Smooth muscle cell of the brain vasculature (primary cell): Measurements from ENCODE around the gene EPB41L3.

Experiments used
- DNase-seq: peaks from one replicate; pipeline ENCODE4 v3.0.0-alpha.2; 2012; ENCODE audit warnings: low read depth, low spot score

EPB41L3 gene

GRCh38 chr18:5451871-5452270 lies 91.9 kb downstream of the EPB41L3 start:
- no peak for DNase-seq

GRCh38 chr18:5451150-5451549 lies 92.6 kb downstream of the EPB41L3 start:
- no peak for DNase-seq

GRCh38 chr18:5449858-5450509 lies 93.8 kb downstream of the EPB41L3 start:
- no peak for DNase-seq

- DNase-seq = no peak
These were observed 96.4 kb downstream of the EPB41L3 start for GRCh38 chr18:5447442-5447841.

- DNase-seq = no peak
These were observed 99.0 kb downstream of the EPB41L3 start for GRCh38 chr18:5444847-5445246.

GRCh38 chr18:5444269-5444668 lies 99.5 kb downstream of the EPB41L3 start:
- no peak for DNase-seq

GRCh38 chr18:5439986-5440696 lies 103.7 kb downstream of the EPB41L3 start:
- DNase-seq = no peak

GRCh38 chr18:5434425-5434824 lies 109.4 kb downstream of the EPB41L3 start:
- no peak for DNase-seq

- no peak for DNase-seq
These were observed 111.8 kb downstream of the EPB41L3 start for GRCh38 chr18:5431836-5432575.

GRCh38 chr18:5430131-5430530 lies 113.7 kb downstream of the EPB41L3 start:
- DNase-seq = no peak

GRCh38 chr18:5429681-5430080 lies 114.1 kb downstream of the EPB41L3 start:
- no peak for DNase-seq

- no peak for DNase-seq
These were observed 118.1 kb downstream of the EPB41L3 start for GRCh38 chr18:5425721-5426120.

- peak; percentile 40 for DNase-seq
These were observed 118.7 kb downstream of the EPB41L3 start for GRCh38 chr18:5424903-5425664.

- DNase-seq = no peak
These were observed 121.2 kb downstream of the EPB41L3 start for GRCh38 chr18:5422626-5423025.

- DNase-seq = no peak
These were observed 121.8 kb downstream of the EPB41L3 start for GRCh38 chr18:5421981-5422380.

GRCh38 chr18:5420906-5421305 lies 122.9 kb downstream of the EPB41L3 start:
- DNase-seq = no peak

- no peak for DNase-seq
These were observed 124.2 kb downstream of the EPB41L3 start for GRCh38 chr18:5419601-5420000.

- no peak for DNase-seq
These were observed 124.8 kb downstream of the EPB41L3 start for GRCh38 chr18:5419030-5419429.

- no peak for DNase-seq
These were observed 126.5 kb downstream of the EPB41L3 start for GRCh38 chr18:5417342-5417741.

- no peak for DNase-seq
These were observed 127.7 kb downstream of the EPB41L3 start for GRCh38 chr18:5416112-5416511.

- no peak for DNase-seq
These were observed 128.1 kb downstream of the EPB41L3 start for GRCh38 chr18:5415665-5416064.

- no peak for DNase-seq
These were observed 128.8 kb downstream of the EPB41L3 start for GRCh38 chr18:5415031-5415430.
